Panc1 (cell line): Measurements from ENCODE around the gene ERICH4. TPM values are rescaled to one million over a fixed set of nuclear protein-coding genes. Genes with fewer than 3 reads are reported as not detected.

Experiments
- ATAC-seq: fragments of 200-7000 bp; cut with Tn5 transposase; 2 replicates; pipeline ENCODE4 v1.9.1; 2020; ENCODE audit warnings: mild to moderate bottlenecking, moderate library complexity
- BruUV-seq: library from RNA; stranded (reverse); fragments of 400-500 nt; replicated peaks from 2 replicates; lab custom pipeline; 2021; lab: Mats Ljungman, UMichigan
- CTCF ChIA-PET: fragments of 300-600 bp; sonication (Branson Sonifier 250); formaldehyde crosslinking; loops from one replicate; lab custom pipeline; 2022; ENCODE audit warnings: antibody characterized with exemption; lab: Charles Lee
- POLR2A ChIA-PET: fragments of 300-600 bp; sonication (Branson Sonifier 250); formaldehyde crosslinking; loops from one replicate; lab custom pipeline; 2022; ENCODE audit warnings: antibody characterized with exemption; lab: Charles Lee
- DNase-seq: peaks from one replicate; pipeline ENCODE4 v3.0.0-alpha.2; 2010; ENCODE audit warnings: low read depth, low spot score
- H3K27ac ChIP-seq: 2 replicates; pipeline ENCODE4 v1.5.1; 2011; ENCODE audit warnings: mild to moderate bottlenecking, low read length, inconsistent platforms
- H3K27me3 ChIP-seq: fragments of 200-500 bp; sonication (Bioruptor generic); 2 replicates; pipeline ENCODE4 v1.6.0; 2014; ENCODE audit warnings: low read length, inconsistent platforms; ENCODE audit not compliant: control insufficient read depth, insufficient read depth
- H3K36me3 ChIP-seq: fragments of 200-500 bp; sonication (Bioruptor generic); 2 replicates; pipeline ENCODE4 v1.5.1; 2014; ENCODE audit warnings: inconsistent platforms, mild to moderate bottlenecking, low read length, moderate library complexity; ENCODE audit not compliant: control insufficient read depth, insufficient read depth
- H3K4me1 ChIP-seq: 2 replicates; pipeline ENCODE4 v1.5.1; 2011; ENCODE audit warnings: inconsistent platforms, mild to moderate bottlenecking, low read length, moderate library complexity; ENCODE audit not compliant: control insufficient read depth, insufficient read depth
- H3K4me3 ChIP-seq, 2 experiments: 2 replicates each; pipeline ENCODE4 v1.5.1; 2011 to 2012; ENCODE audit warnings: low read depth in 2 of 2, low read length in 2 of 2, mild to moderate bottlenecking in 2 of 2, inconsistent platforms in 1 of 2, moderate library complexity in 1 of 2
- H3K9me3 ChIP-seq: fragments of 200-500 bp; sonication (Bioruptor generic); 2 replicates; pipeline ENCODE4 v1.5.1; 2014; ENCODE audit warnings: low read depth, mild to moderate bottlenecking, inconsistent platforms, low read length, moderate library complexity; ENCODE audit not compliant: control insufficient read depth, insufficient read depth
- POLR2AphosphoS5 ChIP-seq: IDR thresholded peaks from 2 replicates; pipeline ENCODE4 v1.6.1; 2012; ENCODE audit warnings: mild to moderate bottlenecking, low read depth, low read length, moderate library complexity
- REST ChIP-seq, 2 experiments: IDR thresholded peaks; 2 replicates each; pipeline ENCODE4 v1.6.1; 2011 to 2012; ENCODE audit warnings: low read depth in 2 of 2, control low read depth in 1 of 2, low read length in 1 of 2, mild to moderate bottlenecking in 1 of 2, moderate library complexity in 1 of 2; ENCODE audit not compliant: insufficient read depth in 1 of 2
- SIN3A ChIP-seq: IDR thresholded peaks from 2 replicates; pipeline ENCODE4 v1.6.1; 2012; ENCODE audit warnings: low read depth, mild to moderate bottlenecking, low read length, moderate library complexity, borderline replicate concordance; ENCODE audit not compliant: insufficient read depth
- TCF7L2 ChIP-seq: IDR thresholded peaks from 2 replicates; pipeline ENCODE4 v1.6.1; 2011; ENCODE audit warnings: mild to moderate bottlenecking, low read depth, low read length, inconsistent platforms
- in situ Hi-C: cut with HindIII; loops from 2 replicates; pipeline ENCODE4 v1.10.0; 2016; ENCODE audit warnings: low sequenced_read_pairs, low pct_unique_long_range_greater_than_20kb
- intact Hi-C: fragments of 100-400 bp; cut with micrococcal nuclease; formaldehyde crosslinking; loops from one replicate; pipeline ENCODE4 v1.10.0; 2022; ENCODE audit not compliant: unreplicated experiment
- total RNA-seq: library from RNA; stranded (reverse); gene quantifications from one replicate; pipeline ENCODE4 v1.2.1, GENCODE V29; 2021; ENCODE audit not compliant: unreplicated experiment
- TF ChIP-seq, protein P1 (sequence below): fragments of 450-650 bp; IDR thresholded peaks from 2 replicates; pipeline ENCODE4 v1.5.1; 2017; ENCODE audit warnings: mild to moderate bottlenecking

The ERICH4 gene
- total RNA-seq, 1 experiment from 2014 or later: not detected

- in situ Hi-C loops: no loop called here
- CTCF ChIA-PET: no interaction called here
- DNase-seq: no peak
Observed at GRCh38 chr19:41452584-41453275, 9.8 kb downstream of the ERICH4 start.

DNA sequence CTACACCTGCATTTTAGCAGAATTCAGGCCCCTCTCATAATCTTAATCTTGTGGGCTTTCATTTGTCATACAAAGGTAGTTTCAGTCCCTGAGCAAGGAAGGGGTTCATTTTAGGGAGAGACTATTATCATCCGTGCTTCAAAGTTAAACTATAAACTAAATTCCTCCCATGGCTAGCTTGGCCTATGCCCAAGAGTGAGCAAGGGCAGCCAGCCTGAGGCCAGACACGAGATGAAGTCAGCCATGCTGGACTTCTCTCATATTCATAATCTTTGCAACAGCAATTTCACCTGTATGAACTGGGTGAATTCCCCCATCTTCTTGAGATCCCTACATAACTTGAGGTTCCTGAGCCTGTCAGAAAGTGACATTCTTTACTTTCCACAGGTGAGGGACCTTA, 13.0 kb downstream of the ERICH4 start:
- H3K36me3 ChIP-seq: no peaks in the 10 kb centered on the region
- no peak overlapping the region for H3K27ac ChIP-seq
- H3K4me1 ChIP-seq: no peaks in the 10 kb centered on the region
- no peaks in the 10 kb centered on the region for H3K9me3 ChIP-seq
- DNase-seq (no peak), ATAC-seq (no peak)
- BruUV-seq: no TSS peak
- no peak for TF ChIP-seq POLR2AphosphoS5
- intact Hi-C loops: no loop called here
- POLR2A ChIA-PET: no interaction called here
- H3K27me3 ChIP-seq: peaks cover 3% of the 10 kb centered on the region; the same call in 1 of the 2 replicates
- in situ Hi-C loops: no loop called here
- CTCF ChIA-PET: no interaction called here
- no peak overlapping the region for H3K4me3 ChIP-seq

More at GRCh38 chr19:41452584-41453275, 9.8 kb downstream of the ERICH4 start:
- BruUV-seq: no TSS peak
- H3K27ac ChIP-seq: no peak overlapping the region
- no peak for ATAC-seq
- POLR2A ChIA-PET: no interaction called here
- no peaks in the 10 kb centered on the region for H3K36me3 ChIP-seq
- intact Hi-C loops: no loop called here
- no peaks in the 10 kb centered on the region for H3K4me1 ChIP-seq
- no peak for TF ChIP-seq POLR2AphosphoS5
- TF ChIP-seq, protein P1, sequence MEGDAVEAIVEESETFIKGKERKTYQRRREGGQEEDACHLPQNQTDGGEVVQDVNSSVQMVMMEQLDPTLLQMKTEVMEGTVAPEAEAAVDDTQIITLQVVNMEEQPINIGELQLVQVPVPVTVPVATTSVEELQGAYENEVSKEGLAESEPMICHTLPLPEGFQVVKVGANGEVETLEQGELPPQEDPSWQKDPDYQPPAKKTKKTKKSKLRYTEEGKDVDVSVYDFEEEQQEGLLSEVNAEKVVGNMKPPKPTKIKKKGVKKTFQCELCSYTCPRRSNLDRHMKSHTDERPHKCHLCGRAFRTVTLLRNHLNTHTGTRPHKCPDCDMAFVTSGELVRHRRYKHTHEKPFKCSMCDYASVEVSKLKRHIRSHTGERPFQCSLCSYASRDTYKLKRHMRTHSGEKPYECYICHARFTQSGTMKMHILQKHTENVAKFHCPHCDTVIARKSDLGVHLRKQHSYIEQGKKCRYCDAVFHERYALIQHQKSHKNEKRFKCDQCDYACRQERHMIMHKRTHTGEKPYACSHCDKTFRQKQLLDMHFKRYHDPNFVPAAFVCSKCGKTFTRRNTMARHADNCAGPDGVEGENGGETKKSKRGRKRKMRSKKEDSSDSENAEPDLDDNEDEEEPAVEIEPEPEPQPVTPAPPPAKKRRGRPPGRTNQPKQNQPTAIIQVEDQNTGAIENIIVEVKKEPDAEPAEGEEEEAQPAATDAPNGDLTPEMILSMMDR: 0 out of 2 replicates have a peak, but pooled peaks have one; percentile 8
- peaks cover 3% of the 10 kb centered on the region; the same call in 1 of the 2 replicates for H3K27me3 ChIP-seq
- H3K9me3 ChIP-seq: no peaks in the 10 kb centered on the region
- H3K4me3 ChIP-seq: no peak overlapping the region

DNA sequence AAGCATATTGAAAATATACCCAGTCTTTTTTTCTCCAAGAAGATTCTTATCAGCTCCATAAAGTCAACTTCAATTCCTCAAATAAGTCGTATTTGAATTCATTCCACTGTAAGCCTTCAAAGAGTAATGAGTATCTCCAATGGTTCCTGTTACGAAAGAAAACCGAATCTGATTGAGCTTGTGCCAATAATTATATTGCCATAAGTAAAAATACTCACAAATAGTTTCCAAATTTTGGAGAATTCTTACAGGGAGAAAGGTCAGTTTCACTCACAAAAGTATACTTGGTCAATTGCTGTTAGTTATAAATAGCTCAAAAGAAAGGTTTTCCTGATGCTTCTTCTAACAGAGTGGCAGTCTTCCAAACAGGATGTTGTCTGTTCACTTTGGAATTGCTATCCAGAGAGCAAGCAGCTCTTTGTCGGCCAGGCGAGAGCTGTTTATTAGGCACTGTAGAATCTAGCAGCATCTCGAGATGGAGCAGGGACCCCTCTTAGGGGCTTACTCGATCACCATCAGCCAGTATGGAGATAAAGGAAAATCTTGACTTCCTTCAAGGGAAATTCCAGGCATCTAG, 13.5 kb downstream of the ERICH4 start:
- Histone ChIP-seq H3K27me3 (peaks cover 3% of the 10 kb centered on the region; the same call in 1 of the 2 replicates), H3K4me1 (no peaks in the 10 kb centered on the region), H3K36me3 (no peaks in the 10 kb centered on the region), H3K9me3 (no peaks in the 10 kb centered on the region), H3K4me3 (no peak overlapping the region), H3K27ac (no peak overlapping the region)
- no peak for TF ChIP-seq REST (IDR thresholded peaks at IDR 0.05; ENCODE audit: insufficient read depth in 1 of 2, low read depth in 2 of 2, low read length in 1 of 2)
- TF ChIP-seq, protein P1: no peak
- TF ChIP-seq SIN3A: no peak
- TF ChIP-seq TCF7L2: no peak
- no peak for TF ChIP-seq POLR2AphosphoS5
- intact Hi-C loops: no loop called here
- DNase-seq: no peak
- no TSS peak for BruUV-seq
- ChIA-PET POLR2A (no interaction called here), CTCF (interaction anchor here (0.5 kb wide), 1 partner anchor 297 kb away, joined by 3 read pairs; no protein-coding TSS in a partner anchor)
- in situ Hi-C loops: no loop called here
- ATAC-seq: no peak
